ENCODE measurements around the gene RAD51B.

- TF ChIP-seq, protein P1, sequence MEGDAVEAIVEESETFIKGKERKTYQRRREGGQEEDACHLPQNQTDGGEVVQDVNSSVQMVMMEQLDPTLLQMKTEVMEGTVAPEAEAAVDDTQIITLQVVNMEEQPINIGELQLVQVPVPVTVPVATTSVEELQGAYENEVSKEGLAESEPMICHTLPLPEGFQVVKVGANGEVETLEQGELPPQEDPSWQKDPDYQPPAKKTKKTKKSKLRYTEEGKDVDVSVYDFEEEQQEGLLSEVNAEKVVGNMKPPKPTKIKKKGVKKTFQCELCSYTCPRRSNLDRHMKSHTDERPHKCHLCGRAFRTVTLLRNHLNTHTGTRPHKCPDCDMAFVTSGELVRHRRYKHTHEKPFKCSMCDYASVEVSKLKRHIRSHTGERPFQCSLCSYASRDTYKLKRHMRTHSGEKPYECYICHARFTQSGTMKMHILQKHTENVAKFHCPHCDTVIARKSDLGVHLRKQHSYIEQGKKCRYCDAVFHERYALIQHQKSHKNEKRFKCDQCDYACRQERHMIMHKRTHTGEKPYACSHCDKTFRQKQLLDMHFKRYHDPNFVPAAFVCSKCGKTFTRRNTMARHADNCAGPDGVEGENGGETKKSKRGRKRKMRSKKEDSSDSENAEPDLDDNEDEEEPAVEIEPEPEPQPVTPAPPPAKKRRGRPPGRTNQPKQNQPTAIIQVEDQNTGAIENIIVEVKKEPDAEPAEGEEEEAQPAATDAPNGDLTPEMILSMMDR (IDR thresholded peaks at IDR 0.05) = no peak
- no peak for TF ChIP-seq POLR2A (IDR thresholded peaks at IDR 0.05)
These were observed 411.6 kb downstream of the RAD51B start for GRCh38 chr14:68230950-68231717.

All from tibial nerve (tissue), 3 donors.